Spleen (tissue), 11 donors: ENCODE measurements around the gene PIGC. TPM values are rescaled to one million over a fixed set of nuclear protein-coding genes. Genes with fewer than 3 reads are reported as not detected.
A peak's percentile ranks its signal among the peaks of the same experiment; 100 is the strongest.

Source experiments
- DNase-seq: peaks from one replicate; pipeline ENCODE4 v3.0.0-alpha.2; 2020
- H3K27ac ChIP-seq, 8 donors: fragments of 200-600 bp; sonication (generic) in 7 of 8; 1 replicate in 4 of 8; 2 replicates in 4 of 8; pipeline versions ENCODE4 v1.5.0 to v1.8.0; 2016 to 2021; ENCODE audit warnings: inconsistent platforms in 4 of 8, mild to moderate bottlenecking in 4 of 8, moderate library complexity in 1 of 8
- H3K27me3 ChIP-seq, 7 donors: fragments of 200-600 bp; sonication (generic) in 6 of 7; replicated peaks in 1 of 7; 1 replicate in 4 of 7; 2 replicates in 3 of 7; pipeline versions ENCODE4 v1.5.0 to v1.8.0; 2016 to 2021; ENCODE audit warnings: inconsistent platforms in 3 of 7, mild to moderate bottlenecking in 1 of 7
- H3K36me3 ChIP-seq, 6 donors: fragments of 200-600 bp; sonication (generic) in 5 of 6; 1 replicate in 4 of 6; 2 replicates in 2 of 6; pipeline versions ENCODE4 v1.5.0 to v1.8.0; 2016 to 2021; ENCODE audit warnings: inconsistent platforms in 2 of 6
- H3K4me1 ChIP-seq, 6 donors: fragments of 200-600 bp; sonication (generic) in 5 of 6; 1 replicate in 3 of 6; 2 replicates in 3 of 6; pipeline versions ENCODE4 v1.5.0 to v1.8.0; 2016 to 2021; ENCODE audit warnings: inconsistent platforms in 3 of 6
- H3K4me3 ChIP-seq, 8 donors: fragments of 200-600 bp; sonication (generic) in 7 of 8; 1 replicate in 4 of 8; 2 replicates in 4 of 8; pipeline versions ENCODE4 v1.5.0 to v1.8.0; 2016 to 2021; ENCODE audit warnings: inconsistent platforms in 4 of 8, mild to moderate bottlenecking in 4 of 8, moderate library complexity in 2 of 8
- H3K9me3 ChIP-seq, 8 donors: fragments of 200-600 bp; sonication (generic) in 7 of 8; 1 replicate in 4 of 8; 2 replicates in 4 of 8; pipeline versions ENCODE4 v1.5.0 to v1.8.0; 2016 to 2021; ENCODE audit warnings: inconsistent platforms in 4 of 8
- POLR2A ChIP-seq, 3 donors: fragments of 450-650 bp; IDR thresholded peaks; one replicate each; pipeline ENCODE4 v1.5.1; 2017; ENCODE audit warnings: antibody characterized with exemption in 3 of 3, mild to moderate bottlenecking in 1 of 3
- POLR2AphosphoS5 ChIP-seq, 3 donors: sonication (generic); formaldehyde crosslinking; IDR thresholded peaks; one replicate each; pipeline ENCODE4 v1.5.1; 2017; ENCODE audit warnings: antibody characterized with exemption in 3 of 3
- WGBS, 5 donors: extraction: QIAGEN DNeasy Blood & Tissue Kit in 3 of 5; methylation state at CpG; one replicate each; pipeline versions ENCODE4 v1.1.5 to v1.1.7; 2013 to 2018; 5-methylcytosine and 5-hydroxymethylcytosine counted together
- intact Hi-C: fragments of 100-400 bp; cut with DNase I; formaldehyde crosslinking; loops from one replicate; pipeline ENCODE4 v1.15.0; 2023; ENCODE audit warnings: low total_unique reads
- polyA plus RNA-seq, 3 donors: library from polyadenylated mRNA; stranded (reverse); fragments of 200-250 nt; gene quantifications; one replicate each; pipeline ENCODE4 v1.2.1, GENCODE V29; 2013
- total RNA-seq, 7 donors: library from RNA; depleted of rRNA in 3 of 7; stranded (reverse); fragments of >200 nt in 3 of 7; fragmentation: NEBNext Ultra II Directional in 4 of 7; extraction: Animal tissue kit (Norgen Biotek cat#: 25700) in 4 of 7; gene quantifications; one replicate each; pipeline versions ENCODE4 v1.1.0 to v1.2.1, GENCODE V29; 2016 to 2021
- TF ChIP-seq, protein P1 (sequence below), 11 experiments: fragments of 200-600 bp in 7 of 11; fragments of 450-650 bp in 4 of 11; sonication (generic) in 4 of 11; IDR thresholded peaks in 8 of 11; conservative IDR thresholded peaks in 3 of 11; 1 replicate in 7 of 11; 2 replicates in 4 of 11; pipeline versions ENCODE4 v1.4.0 to v1.8.0; 2016 to 2021; ENCODE audit warnings: antibody characterized with exemption in 11 of 11, inconsistent platforms in 4 of 11, mild to moderate bottlenecking in 1 of 11
- donor health status: healthy with polysubstance abuse.
- donor health status: DM: no; HTN: no; CAD: no; lungs with moderate emphysema.
- donor health status: DM: no; HTN: no; CAD: no.
- donor health status: Bipolar disorder and iron deficiency.
- donor health status: healthy.
- donor health status: DM: no; HTN: no; CAD: no.
- donor health status: DM: yes; HTN: yes; CAD: no.

Gene PIGC
- total and polyA plus RNA-seq, 10 donors: 20.1 to 28.0 (median 23.9) TPM

DNA sequence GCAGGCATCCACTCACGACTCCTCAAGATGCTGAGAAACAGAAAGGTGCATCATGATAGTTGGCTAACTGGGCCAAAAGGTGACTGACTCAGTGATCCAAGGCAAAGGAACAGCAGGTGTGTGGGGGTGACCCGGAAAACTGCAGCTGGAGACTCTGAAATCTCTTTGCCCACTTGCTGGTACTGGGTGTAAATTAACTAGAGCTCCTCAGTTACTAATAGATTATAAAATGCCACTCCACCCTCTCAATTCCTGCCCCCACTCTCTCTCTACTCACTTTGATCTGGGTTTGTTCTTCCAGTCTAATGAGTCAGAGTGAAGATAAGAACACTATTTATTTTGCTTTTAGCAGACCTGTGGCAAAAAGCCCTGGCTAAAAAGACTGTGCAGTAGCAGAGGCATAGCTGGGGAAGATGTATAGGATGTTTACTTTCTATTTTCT, 7.2 kb upstream of the PIGC start:
- no peaks in the 10 kb centered on the region for H3K9me3 ChIP-seq
- no peaks in the 10 kb centered on the region for H3K36me3 ChIP-seq
- no peaks in the 10 kb centered on the region for H3K27me3 ChIP-seq
- no peak for TF ChIP-seq POLR2A (IDR thresholded peaks at IDR 0.05)
- TF ChIP-seq, protein P1, sequence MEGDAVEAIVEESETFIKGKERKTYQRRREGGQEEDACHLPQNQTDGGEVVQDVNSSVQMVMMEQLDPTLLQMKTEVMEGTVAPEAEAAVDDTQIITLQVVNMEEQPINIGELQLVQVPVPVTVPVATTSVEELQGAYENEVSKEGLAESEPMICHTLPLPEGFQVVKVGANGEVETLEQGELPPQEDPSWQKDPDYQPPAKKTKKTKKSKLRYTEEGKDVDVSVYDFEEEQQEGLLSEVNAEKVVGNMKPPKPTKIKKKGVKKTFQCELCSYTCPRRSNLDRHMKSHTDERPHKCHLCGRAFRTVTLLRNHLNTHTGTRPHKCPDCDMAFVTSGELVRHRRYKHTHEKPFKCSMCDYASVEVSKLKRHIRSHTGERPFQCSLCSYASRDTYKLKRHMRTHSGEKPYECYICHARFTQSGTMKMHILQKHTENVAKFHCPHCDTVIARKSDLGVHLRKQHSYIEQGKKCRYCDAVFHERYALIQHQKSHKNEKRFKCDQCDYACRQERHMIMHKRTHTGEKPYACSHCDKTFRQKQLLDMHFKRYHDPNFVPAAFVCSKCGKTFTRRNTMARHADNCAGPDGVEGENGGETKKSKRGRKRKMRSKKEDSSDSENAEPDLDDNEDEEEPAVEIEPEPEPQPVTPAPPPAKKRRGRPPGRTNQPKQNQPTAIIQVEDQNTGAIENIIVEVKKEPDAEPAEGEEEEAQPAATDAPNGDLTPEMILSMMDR (IDR thresholded peaks at IDR 0.05 in 8 of 11, conservative IDR thresholded peaks at IDR 0.05 in 3 of 11): no peak
- TF ChIP-seq POLR2AphosphoS5 (IDR thresholded peaks at IDR 0.05): no peak
- DNase-seq: no peak
- no peak overlapping the region for H3K27ac ChIP-seq
- H3K4me3 ChIP-seq: no peak overlapping the region
- peaks cover 0 to 26% (median 10%) of the 10 kb centered on the region in 6 donors for H3K4me1 ChIP-seq
- 71 to 85% (median 76%) methylated on average over 2 of the region's 2 CpGs for WGBS, 5 donors
- intact Hi-C loops: loop anchor here (5.0 kb wide), 1 partner anchor 271 kb away; no protein-coding TSS in a partner anchor

DNA sequence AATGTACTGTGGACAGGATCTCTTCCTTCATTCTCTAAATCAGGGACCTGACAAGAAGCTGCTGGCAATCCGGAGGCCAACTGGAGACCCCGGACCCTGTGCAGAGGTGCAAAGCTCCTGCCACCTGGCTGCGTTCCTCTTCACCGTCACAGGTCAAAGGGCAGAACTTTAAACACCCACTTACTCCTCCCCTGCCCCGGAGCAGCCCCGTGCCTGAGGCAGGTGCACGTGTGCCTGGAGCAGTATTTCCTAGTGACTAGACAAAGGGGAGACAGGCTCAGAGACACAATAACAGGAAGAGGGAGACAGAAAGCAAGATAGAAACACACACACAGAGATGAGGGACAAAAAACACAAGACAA, 6.6 kb upstream of the PIGC start:
- TF ChIP-seq POLR2A (IDR thresholded peaks at IDR 0.05) (no peak), POLR2AphosphoS5 (IDR thresholded peaks at IDR 0.05) (no peak)
- TF ChIP-seq, protein P1 (IDR thresholded peaks at IDR 0.05 in 8 of 11, conservative IDR thresholded peaks at IDR 0.05 in 3 of 11): no peak
- Histone ChIP-seq H3K4me3 (no peak overlapping the region), H3K4me1 (peaks cover 0 to 26% (median 10%) of the 10 kb centered on the region in 6 donors), H3K9me3 (no peaks in the 10 kb centered on the region), H3K36me3 (no peaks in the 10 kb centered on the region), H3K27ac (no peak overlapping the region), H3K27me3 (no peaks in the 10 kb centered on the region)
- DNase-seq: no peak
- intact Hi-C loops: loop anchor here (5.0 kb wide), 1 partner anchor 272 kb away; no protein-coding TSS in a partner anchor
- 78 to 85% (median 81%) methylated on average over 7 of the region's 7 CpGs for WGBS, 5 donors

DNA sequence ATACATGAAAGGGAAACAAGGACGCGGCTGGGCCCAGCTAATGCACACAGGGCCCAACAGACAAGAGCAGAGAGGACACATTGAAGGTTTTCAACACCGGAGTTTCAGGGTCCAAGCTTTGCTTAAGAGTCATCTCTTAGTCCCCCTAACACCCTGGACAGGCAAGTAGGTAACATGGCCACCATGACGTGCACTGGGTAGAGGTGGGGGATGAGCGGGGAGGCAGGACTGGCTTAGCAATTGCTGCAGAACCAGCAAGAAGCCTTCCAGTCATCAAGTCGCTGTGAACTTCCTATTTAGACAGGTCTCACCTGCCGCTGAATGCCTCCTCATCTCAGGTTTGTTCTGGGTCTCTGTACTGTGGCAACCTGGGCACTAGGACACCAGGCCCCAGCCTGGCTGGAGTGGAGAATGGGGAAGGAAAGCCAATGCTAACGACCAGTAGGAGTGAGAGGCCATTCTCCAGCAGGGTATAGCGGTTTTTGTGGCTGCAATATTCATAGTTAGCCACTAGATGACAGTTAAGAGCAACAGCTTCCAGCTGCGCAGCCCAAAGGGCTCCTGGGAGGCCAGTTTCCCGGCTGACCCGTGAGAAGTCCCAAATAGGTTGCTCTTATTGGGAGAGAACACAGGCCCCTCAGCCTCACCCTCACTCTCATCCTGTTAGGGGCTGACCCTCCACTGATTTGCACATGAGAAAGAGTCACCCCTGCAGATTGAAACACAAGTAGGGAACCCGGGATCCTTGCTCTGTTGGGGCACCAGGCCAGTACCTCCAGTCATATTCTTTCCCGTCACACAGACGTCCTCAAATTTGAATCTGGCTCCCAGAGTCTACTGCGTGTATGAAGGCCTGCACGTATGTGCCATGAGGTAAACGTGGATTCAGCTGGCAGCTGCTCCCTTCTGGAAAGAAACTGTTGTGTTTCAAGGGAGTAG, 6.0 kb upstream of the PIGC start:
- intact Hi-C loops: loop anchor here (5.0 to 10.0 kb wide), 2 partner anchors 272 to 445 kb away; no protein-coding TSS in a partner anchor
- Histone ChIP-seq H3K36me3 (no peaks in the 10 kb centered on the region), H3K27me3 (no peaks in the 10 kb centered on the region), H3K9me3 (no peaks in the 10 kb centered on the region), H3K4me3 (peak overlapping the region in 1 of 8 donors; percentile 33), H3K27ac (peak overlapping the region in 2 of 8 donors; percentile 19 to 37), H3K4me1 (peaks cover 0 to 26% (median 10%) of the 10 kb centered on the region in 6 donors)
- 44 to 63% (median 55%) methylated on average over 15 to 18 of the region's 18 CpGs for WGBS, 5 donors
- TF ChIP-seq, protein P1 (IDR thresholded peaks at IDR 0.05 in 8 of 11, conservative IDR thresholded peaks at IDR 0.05 in 3 of 11): peak; percentile 64 to 87 (median 80)
- TF ChIP-seq POLR2AphosphoS5 (IDR thresholded peaks at IDR 0.05) (no peak), POLR2A (IDR thresholded peaks at IDR 0.05) (no peak)
- DNase-seq: peak; percentile 81
